Neural crest cell (in vitro differentiated cells): ENCODE measurements around the gene APOBEC3G. TPM values are rescaled to one million over a fixed set of nuclear protein-coding genes. Genes with fewer than 3 reads are reported as not detected.
A peak's percentile ranks its signal among the peaks of the same experiment; 100 is the strongest.

Experiments
- DNase-seq: peaks from one replicate; pipeline ENCODE4 v3.0.0; 2021; ENCODE audit warnings: low read depth, mixed read lengths, low spot score
- H3K27ac Mint-ChIP-seq: one replicate; pipeline ENCODE4 v1.8.0; 2021; ENCODE audit warnings: mild to moderate bottlenecking, mixed read lengths; ENCODE audit not compliant: unreplicated experiment
- H3K27me3 Mint-ChIP-seq: 2 replicates; pipeline ENCODE4 v1.8.0; 2021; ENCODE audit warnings: low read depth, mild to moderate bottlenecking, mixed read lengths
- H3K36me3 Mint-ChIP-seq: 2 replicates; pipeline ENCODE4 v1.8.0; 2021; ENCODE audit warnings: low read depth, mild to moderate bottlenecking, mixed read lengths
- H3K4me1 Mint-ChIP-seq: 2 replicates; pipeline ENCODE4 v1.8.0; 2021; ENCODE audit warnings: mixed read lengths
- H3K4me3 Mint-ChIP-seq: one replicate; pipeline ENCODE4 v1.8.0; 2021; ENCODE audit warnings: mild to moderate bottlenecking, mixed read lengths
- H3K9me3 Mint-ChIP-seq: 2 replicates; pipeline ENCODE4 v1.8.0; 2021; ENCODE audit warnings: mixed read lengths
- CTCF ChIP-seq: fragments of 200-600 bp; sonication (generic); conservative IDR thresholded peaks from 2 replicates; pipeline ENCODE4 v1.5.0; 2021; ENCODE audit warnings: antibody characterized with exemption, mild to moderate bottlenecking
- total RNA-seq: library from RNA; stranded (reverse); gene quantifications from 2 replicates; pipeline ENCODE4 v1.2.1, GENCODE V29; 2021

Gene APOBEC3G
- total RNA-seq, 1 donor from 2014 or later, result 1.3 TPM

DNA sequence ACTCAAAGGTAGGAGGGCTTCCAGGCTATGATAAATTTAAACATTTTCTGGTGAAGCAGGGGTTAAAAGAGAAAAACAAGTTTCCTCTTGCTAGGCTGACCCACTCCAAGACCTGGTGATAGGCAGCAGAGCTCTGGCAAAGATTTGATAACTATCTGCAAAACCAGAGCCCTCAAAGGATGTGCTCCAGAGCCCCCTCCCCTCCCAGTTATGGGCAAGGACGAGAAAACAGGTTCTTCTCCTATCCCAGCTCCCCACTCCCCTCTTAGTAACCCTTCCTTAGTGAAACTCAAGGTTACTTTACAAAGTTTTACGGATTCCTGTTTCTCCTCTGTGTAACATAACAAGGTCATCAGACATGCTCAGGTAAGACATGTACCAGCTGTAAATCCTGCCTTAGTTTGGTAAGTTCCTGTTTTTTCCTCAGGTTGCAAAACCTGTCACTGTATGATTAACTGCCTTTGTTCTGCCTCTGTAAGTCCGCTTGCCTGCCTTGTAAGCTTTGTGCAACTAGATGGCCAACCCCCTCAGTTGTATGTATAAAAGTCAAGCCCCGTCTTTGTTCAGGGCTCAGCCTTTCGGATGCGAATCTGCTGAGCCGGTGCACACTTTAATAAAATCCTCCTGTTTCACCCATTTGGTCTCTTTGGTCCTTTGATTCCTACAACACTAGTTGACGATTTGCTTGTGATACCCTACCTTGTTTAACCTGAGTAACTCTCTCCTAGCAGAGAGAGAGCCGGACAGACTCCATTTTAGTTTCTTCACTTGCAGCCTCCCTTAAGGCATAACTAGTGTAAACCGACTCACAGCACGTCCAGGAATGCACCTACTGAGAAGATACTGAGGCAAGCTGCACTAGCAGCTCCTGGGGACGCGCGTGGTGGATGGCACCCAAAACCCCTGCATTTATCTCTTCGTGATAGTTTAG is 33.8 kb downstream of the APOBEC3G start:
- H3K27me3 Mint-ChIP-seq, result peaks cover 26% of the 10 kb centered on the region
- no peaks in the 10 kb centered on the region for H3K9me3 Mint-ChIP-seq
- TF ChIP-seq CTCF, result no peak
- H3K27ac Mint-ChIP-seq, result peak overlapping the region; percentile 69
- no peak overlapping the region for H3K4me3 Mint-ChIP-seq
- H3K4me1 Mint-ChIP-seq, result peaks cover 18% of the 10 kb centered on the region
- H3K36me3 Mint-ChIP-seq, result no peaks in the 10 kb centered on the region
- DNase-seq, result no peak

- no peaks in the 10 kb centered on the region for H3K36me3 Mint-ChIP-seq
- TF ChIP-seq CTCF, result no peak
- H3K4me1 Mint-ChIP-seq, result peaks cover 25% of the 10 kb centered on the region
- no peak overlapping the region for H3K4me3 Mint-ChIP-seq
- no peak for DNase-seq
- peaks cover 40% of the 10 kb centered on the region for H3K27me3 Mint-ChIP-seq
- H3K27ac Mint-ChIP-seq, result no peak overlapping the region
- no peaks in the 10 kb centered on the region for H3K9me3 Mint-ChIP-seq
Measured at GRCh38 chr22:39114112-39114511, 37.0 kb downstream of the APOBEC3G start.

DNA sequence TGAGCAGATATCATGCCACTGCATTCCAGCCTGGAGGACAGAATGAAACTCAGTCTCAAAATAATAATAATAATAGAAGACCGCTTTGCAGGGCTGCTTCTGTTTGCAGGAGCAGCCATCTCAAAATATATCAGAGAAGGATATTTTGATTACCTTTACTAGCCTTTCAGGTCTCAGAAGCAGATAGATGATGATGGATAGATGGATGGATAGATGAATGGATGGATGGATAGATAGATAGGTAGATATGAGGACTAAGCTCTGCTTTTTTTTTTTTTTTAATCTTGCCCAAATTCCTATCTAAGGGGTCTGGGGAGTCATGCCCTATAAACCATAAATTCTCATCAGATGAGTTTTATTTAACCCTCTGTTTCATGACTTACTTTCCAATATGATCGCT is 38.5 kb downstream of the APOBEC3G start:
- H3K4me1 Mint-ChIP-seq, result peaks cover 25% of the 10 kb centered on the region
- no peak for DNase-seq

GRCh38 chr22:39115977-39116621 is 39.0 kb downstream of the APOBEC3G start:
- Mint-ChIP-seq H3K9me3 (no peaks in the 10 kb centered on the region), H3K4me3 (no peak overlapping the region), H3K27me3 (peaks cover 40% of the 10 kb centered on the region), H3K4me1 (peaks cover 21% of the 10 kb centered on the region), H3K27ac (no peak overlapping the region), H3K36me3 (no peaks in the 10 kb centered on the region)
- DNase-seq, result no peak
- no peak for TF ChIP-seq CTCF

More for the DNA sequence above, 38.5 kb downstream of the APOBEC3G start:
- no peaks in the 10 kb centered on the region for H3K9me3 Mint-ChIP-seq
- no peak for TF ChIP-seq CTCF
- no peak overlapping the region for H3K27ac Mint-ChIP-seq
- H3K36me3 Mint-ChIP-seq, result no peaks in the 10 kb centered on the region
- H3K4me3 Mint-ChIP-seq, result no peak overlapping the region
- H3K27me3 Mint-ChIP-seq, result peaks cover 40% of the 10 kb centered on the region

GRCh38 chr22:39117585-39118191 is 40.6 kb downstream of the APOBEC3G start:
- H3K27ac Mint-ChIP-seq, result no peak overlapping the region
- peak; percentile 46 for DNase-seq
- H3K27me3 Mint-ChIP-seq, result peaks cover 40% of the 10 kb centered on the region
- H3K4me3 Mint-ChIP-seq, result no peak overlapping the region
- H3K9me3 Mint-ChIP-seq, result no peaks in the 10 kb centered on the region
- peak; percentile 64 for TF ChIP-seq CTCF
- H3K36me3 Mint-ChIP-seq, result no peaks in the 10 kb centered on the region
- H3K4me1 Mint-ChIP-seq, result peaks cover 18% of the 10 kb centered on the region
